A673 (cell line): ENCODE measurements around the gene PPIG. TPM values are rescaled to one million over a fixed set of nuclear protein-coding genes. Genes with fewer than 3 reads are reported as not detected.

Source experiments
- BruUV-seq: library from RNA; stranded (reverse); fragments of 400-500 nt; replicated peaks from 2 replicates; lab custom pipeline; 2021; lab: Mats Ljungman, UMichigan
- CTCF ChIA-PET: fragments of 300-600 bp; sonication (Branson Sonifier 250); formaldehyde crosslinking; loops from one replicate; lab custom pipeline; 2022; ENCODE audit warnings: antibody characterized with exemption; lab: Charles Lee
- POLR2A ChIA-PET: fragments of 300-600 bp; sonication (Branson Sonifier 250); formaldehyde crosslinking; loops from one replicate; lab custom pipeline; 2022; ENCODE audit warnings: antibody characterized with exemption; ENCODE audit not compliant: low non-redundant PET; lab: Charles Lee
- DNase-seq: peaks from one replicate; pipeline ENCODE4 v3.0.0-alpha.2; 2015; ENCODE audit warnings: low spot score
- H3K27ac ChIP-seq: fragments of 200-600 bp; sonication (generic); 2 replicates; pipeline ENCODE4 v1.5.1; 2016; ENCODE audit warnings: mixed run types, low read depth, mild to moderate bottlenecking, mixed read lengths, antibody characterized with exemption, low read length; ENCODE audit not compliant: poor library complexity, severe bottlenecking
- H3K27me3 ChIP-seq: fragments of 200-600 bp; sonication (generic); replicated peaks from 2 replicates; pipeline ENCODE4 v1.6.1; 2017; ENCODE audit warnings: mixed run types, low read depth, mild to moderate bottlenecking, mixed read lengths, antibody characterized with exemption, low read length; ENCODE audit not compliant: insufficient read depth, poor library complexity
- H3K36me3 ChIP-seq: fragments of 200-600 bp; sonication (generic); 2 replicates; pipeline ENCODE4 v1.6.1; 2016; ENCODE audit warnings: mixed run types, mild to moderate bottlenecking, mixed read lengths, antibody characterized with exemption, low read length; ENCODE audit not compliant: insufficient read depth, poor library complexity, severe bottlenecking
- H3K4me1 ChIP-seq: fragments of 200-600 bp; sonication (generic); 2 replicates; pipeline ENCODE4 v1.6.1; 2017; ENCODE audit warnings: mixed run types, mild to moderate bottlenecking, mixed read lengths, antibody characterized with exemption, low read length; ENCODE audit not compliant: insufficient read depth, poor library complexity, severe bottlenecking
- H3K4me3 ChIP-seq: fragments of 200-600 bp; sonication (generic); 2 replicates; pipeline ENCODE4 v1.5.1; 2016; ENCODE audit warnings: low read depth, mixed run types, mild to moderate bottlenecking, mixed read lengths, low read length; ENCODE audit not compliant: poor library complexity, severe bottlenecking
- H3K9me3 ChIP-seq: fragments of 200-600 bp; sonication (generic); 2 replicates; pipeline ENCODE4 v1.6.1; 2016; ENCODE audit warnings: mixed run types, low read depth, mild to moderate bottlenecking, mixed read lengths, antibody characterized with exemption, low read length; ENCODE audit not compliant: poor library complexity, severe bottlenecking
- CTCF ChIP-seq: fragments of 300-800, 200-600 bp; sonication (generic); conservative IDR thresholded peaks from 2 replicates; pipeline ENCODE4 v1.5.1; 2017; ENCODE audit warnings: low read depth, mild to moderate bottlenecking, antibody characterized with exemption, low read length, moderate library complexity, mixed read lengths
- EZH2 ChIP-seq: fragments of 200-600 bp; sonication (generic); IDR thresholded peaks from 2 replicates; pipeline ENCODE4 v1.6.1; 2017; ENCODE audit warnings: borderline replicate concordance, low read depth, mild to moderate bottlenecking, mixed read lengths, antibody characterized with exemption, low read length; ENCODE audit not compliant: poor library complexity, severe bottlenecking
- intact Hi-C: fragments of 100-400 bp; cut with micrococcal nuclease; formaldehyde crosslinking; loops from one replicate; pipeline ENCODE4 v1.10.0; 2022; ENCODE audit not compliant: unreplicated experiment
- total RNA-seq: library from RNA; stranded (reverse); gene quantifications from 2 replicates; pipeline ENCODE4 v1.2.3, GENCODE V29; 2021

Gene PPIG
- total RNA-seq, 1 experiment from 2014 or later: 69.8 TPM

DNA sequence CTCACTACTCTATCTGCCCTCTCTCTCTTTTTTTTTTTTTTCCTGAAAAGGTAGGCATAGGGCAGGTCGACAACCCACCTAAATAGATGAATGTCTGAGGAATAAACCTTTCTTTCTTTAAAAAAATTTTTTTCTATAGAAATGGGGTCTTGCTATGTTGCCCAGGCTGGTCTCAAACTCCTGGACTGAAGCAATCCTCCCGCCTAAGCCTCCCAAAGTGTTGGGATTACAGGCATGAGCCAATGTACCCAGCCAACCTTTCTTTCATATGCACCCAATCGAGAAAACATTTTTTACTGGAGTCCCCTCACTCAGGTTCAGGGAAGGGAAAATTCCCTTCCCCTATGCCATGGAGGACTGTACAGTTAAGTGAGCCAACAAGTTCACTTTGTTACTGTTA is 79.1 kb downstream of the PPIG start:
- H3K27ac ChIP-seq: no peak overlapping the region
- H3K27me3 ChIP-seq: no peaks in the 10 kb centered on the region
- H3K4me3 ChIP-seq: no peak overlapping the region
- no peak for DNase-seq
- intact Hi-C loops: no loop called here
- ChIA-PET POLR2A (no interaction called here), CTCF (no interaction called here)
- H3K4me1 ChIP-seq: peaks cover 6% of the 10 kb centered on the region
- H3K36me3 ChIP-seq: no peaks in the 10 kb centered on the region
- no peaks in the 10 kb centered on the region for H3K9me3 ChIP-seq
- BruUV-seq: no TSS peak
- TF ChIP-seq EZH2: no peak
- no peak for TF ChIP-seq CTCF

- Histone ChIP-seq H3K4me3 (no peak overlapping the region), H3K27me3 (no peaks in the 10 kb centered on the region), H3K36me3 (no peaks in the 10 kb centered on the region), H3K4me1 (peaks cover under 1% of the 10 kb centered on the region), H3K27ac (no peak overlapping the region), H3K9me3 (no peaks in the 10 kb centered on the region)
- ChIA-PET POLR2A (no interaction called here), CTCF (no interaction called here)
- BruUV-seq: no TSS peak
- intact Hi-C loops: no loop called here
- DNase-seq: no peak
- TF ChIP-seq EZH2: no peak
- no peak for TF ChIP-seq CTCF
Measured at GRCh38 chr2:169664600-169664977, 80.4 kb downstream of the PPIG start.

- intact Hi-C loops: no loop called here
- H3K9me3 ChIP-seq: no peaks in the 10 kb centered on the region
- ChIA-PET POLR2A (no interaction called here), CTCF (no interaction called here)
- no peak for DNase-seq
- no peaks in the 10 kb centered on the region for H3K27me3 ChIP-seq
- H3K36me3 ChIP-seq: no peaks in the 10 kb centered on the region
- H3K4me1 ChIP-seq: no peaks in the 10 kb centered on the region
- H3K4me3 ChIP-seq: no peak overlapping the region
- H3K27ac ChIP-seq: no peak overlapping the region
- no peak for TF ChIP-seq CTCF
- no peak for TF ChIP-seq EZH2
- BruUV-seq: no TSS peak
Measured at GRCh38 chr2:169664978-169665930, 81.1 kb downstream of the PPIG start.
